Stimulated activated naive CD8-positive, alpha-beta T cell treated with anti-CD3 and anti-CD28 coated beads, Interleukin-15, Interleukin-2, amounts not matched to agents 100 ng/mL and 50 ng/mL, for 24 hours (primary cell): Measurements from ENCODE around the gene CTDSP2.

Experiments
- H3K27ac Mint-ChIP-seq: one replicate; pipeline ENCODE4 v1.8.0; 2021; ENCODE audit warnings: mild to moderate bottlenecking, mixed read lengths
- H3K27me3 Mint-ChIP-seq: one replicate; pipeline ENCODE4 v1.8.0; 2021; ENCODE audit warnings: mixed read lengths
- H3K36me3 Mint-ChIP-seq: one replicate; pipeline ENCODE4 v1.8.0; 2021; ENCODE audit warnings: low read depth, mixed read lengths
- H3K4me1 Mint-ChIP-seq: one replicate; pipeline ENCODE4 v1.8.0; 2021; ENCODE audit warnings: low read depth, mixed read lengths
- H3K4me3 Mint-ChIP-seq: one replicate; pipeline ENCODE4 v1.8.0; 2021; ENCODE audit warnings: mild to moderate bottlenecking, mixed read lengths
- H3K9me3 Mint-ChIP-seq: one replicate; pipeline ENCODE4 v1.8.0; 2021; ENCODE audit warnings: mixed read lengths

The CTDSP2 gene

GRCh38 chr12:57810450-57810849, 36.1 kb downstream of the CTDSP2 start:
- H3K27me3 Mint-ChIP-seq, result no peaks in the 10 kb centered on the region
- H3K27ac Mint-ChIP-seq, result no peak overlapping the region
- H3K9me3 Mint-ChIP-seq, result no peaks in the 10 kb centered on the region
- H3K36me3 Mint-ChIP-seq, result peaks cover 7% of the 10 kb centered on the region
- H3K4me1 Mint-ChIP-seq, result no peaks in the 10 kb centered on the region
- H3K4me3 Mint-ChIP-seq, result no peak overlapping the region

- Mint-ChIP-seq H3K9me3 (no peaks in the 10 kb centered on the region), H3K4me1 (no peaks in the 10 kb centered on the region), H3K27ac (no peak overlapping the region), H3K36me3 (peaks cover 7% of the 10 kb centered on the region), H3K4me3 (no peak overlapping the region), H3K27me3 (no peaks in the 10 kb centered on the region)
These were observed 37.1 kb downstream of the CTDSP2 start for GRCh38 chr12:57809425-57809824.

- Mint-ChIP-seq H3K4me1 (no peaks in the 10 kb centered on the region), H3K36me3 (peaks cover 12% of the 10 kb centered on the region), H3K27me3 (no peaks in the 10 kb centered on the region), H3K9me3 (no peaks in the 10 kb centered on the region), H3K4me3 (no peak overlapping the region), H3K27ac (no peak overlapping the region)
These were observed 38.2 kb downstream of the CTDSP2 start for GRCh38 chr12:57808351-57808750.

DNA sequence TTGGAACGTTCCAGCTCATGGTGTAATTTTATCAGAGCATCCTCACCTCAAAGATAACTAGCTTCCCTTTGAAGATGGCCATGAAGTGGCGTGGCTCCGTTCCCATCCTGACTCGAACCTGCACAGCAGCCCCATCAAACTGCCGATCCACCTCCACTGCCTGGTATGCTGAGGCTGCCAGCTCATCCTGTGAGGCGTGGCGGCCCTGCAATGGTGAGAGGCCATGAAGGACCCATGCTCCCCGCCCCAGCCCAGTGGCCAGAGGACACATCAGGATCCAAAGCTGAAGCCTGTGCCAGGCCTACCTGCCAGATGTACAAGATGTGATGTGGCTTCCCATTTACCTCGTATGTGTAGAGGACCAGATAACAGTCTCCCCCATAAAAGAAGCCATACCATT, 39.2 kb downstream of the CTDSP2 start:
- Mint-ChIP-seq H3K4me1 (no peaks in the 10 kb centered on the region), H3K27ac (no peak overlapping the region), H3K27me3 (no peaks in the 10 kb centered on the region), H3K9me3 (no peaks in the 10 kb centered on the region), H3K4me3 (no peak overlapping the region), H3K36me3 (peaks cover 12% of the 10 kb centered on the region)

DNA sequence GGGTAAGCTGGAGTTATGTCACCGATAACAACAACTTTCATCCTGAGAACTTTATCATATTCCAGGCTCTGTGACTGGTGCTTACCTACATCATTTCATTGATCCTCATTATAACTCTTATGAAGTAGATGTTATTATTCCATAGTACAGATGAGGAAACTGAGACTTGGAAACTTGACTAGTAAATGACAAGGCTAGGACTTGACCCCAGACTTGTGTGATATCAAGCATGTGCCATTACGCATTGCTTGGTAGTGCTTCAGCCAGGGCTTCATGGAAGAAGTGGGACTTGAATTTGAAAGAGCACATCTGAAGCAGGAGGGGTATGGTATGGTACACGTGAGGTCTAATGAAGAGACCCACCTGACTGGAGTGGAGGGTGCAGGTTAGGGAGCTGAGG, 39.9 kb downstream of the CTDSP2 start:
- Mint-ChIP-seq H3K4me1 (no peaks in the 10 kb centered on the region), H3K27ac (no peak overlapping the region), H3K27me3 (no peaks in the 10 kb centered on the region), H3K9me3 (no peaks in the 10 kb centered on the region), H3K4me3 (no peak overlapping the region), H3K36me3 (peaks cover 12% of the 10 kb centered on the region)

DNA sequence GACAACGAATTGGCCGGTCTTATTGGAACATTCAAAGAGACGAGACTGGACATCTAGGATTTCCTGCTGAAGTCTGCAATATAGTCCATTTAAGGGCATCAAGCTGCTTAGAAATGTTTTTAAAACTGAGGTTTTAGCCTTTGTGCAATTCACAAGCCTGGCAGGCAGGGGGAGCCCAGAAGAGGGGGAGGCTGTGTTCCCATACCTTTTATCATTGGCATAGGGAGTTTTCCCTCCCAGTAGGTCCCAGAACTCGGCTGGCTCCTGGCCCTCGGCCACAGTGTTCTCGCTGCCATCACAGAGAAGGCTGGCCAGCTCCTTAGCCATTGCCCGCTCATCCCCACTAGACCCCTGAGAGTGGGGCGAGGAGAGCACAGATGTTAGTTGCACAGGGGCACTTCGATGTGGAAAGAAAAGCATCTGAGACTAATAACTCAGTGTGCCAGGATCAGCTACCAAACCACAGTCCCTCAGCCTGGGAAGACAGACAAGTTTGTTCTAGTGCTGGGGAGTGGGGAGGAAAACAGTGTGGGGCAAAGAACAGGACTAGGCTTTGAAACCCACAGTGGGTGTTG, 43.1 kb downstream of the CTDSP2 start:
- Mint-ChIP-seq H3K9me3 (no peaks in the 10 kb centered on the region), H3K27ac (no peak overlapping the region), H3K36me3 (peaks cover 20% of the 10 kb centered on the region), H3K27me3 (no peaks in the 10 kb centered on the region), H3K4me3 (no peak overlapping the region), H3K4me1 (no peaks in the 10 kb centered on the region)

GRCh38 chr12:57802607-57803006, 43.9 kb downstream of the CTDSP2 start:
- H3K4me3 Mint-ChIP-seq, result no peak overlapping the region
- no peaks in the 10 kb centered on the region for H3K4me1 Mint-ChIP-seq
- H3K27me3 Mint-ChIP-seq, result no peaks in the 10 kb centered on the region
- H3K27ac Mint-ChIP-seq, result no peak overlapping the region
- peaks cover 23% of the 10 kb centered on the region for H3K36me3 Mint-ChIP-seq
- H3K9me3 Mint-ChIP-seq, result no peaks in the 10 kb centered on the region

DNA sequence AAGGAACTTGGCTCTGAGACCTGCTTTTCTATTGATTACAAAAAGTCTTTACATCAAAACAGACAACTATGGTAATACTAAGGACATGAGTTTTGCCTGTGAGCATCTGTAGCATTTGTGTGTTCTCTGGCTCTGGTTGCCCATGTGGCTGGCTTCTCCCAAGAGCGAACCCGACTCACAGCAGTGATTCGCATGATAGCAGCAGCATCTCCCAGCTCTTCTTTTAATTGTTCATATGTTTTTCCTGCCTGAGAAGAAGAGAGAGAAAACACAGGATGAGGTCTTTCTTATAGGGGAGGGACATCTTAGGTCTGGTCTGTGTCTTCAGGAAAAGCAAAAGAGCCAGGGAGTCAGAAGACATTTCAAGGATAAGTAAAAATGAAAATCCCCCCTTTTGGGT, 45.6 kb downstream of the CTDSP2 start:
- H3K9me3 Mint-ChIP-seq, result no peaks in the 10 kb centered on the region
- peaks cover 36% of the 10 kb centered on the region for H3K36me3 Mint-ChIP-seq
- H3K27ac Mint-ChIP-seq, result peak overlapping the region; percentile 16
- H3K27me3 Mint-ChIP-seq, result no peaks in the 10 kb centered on the region
- no peak overlapping the region for H3K4me3 Mint-ChIP-seq
- no peaks in the 10 kb centered on the region for H3K4me1 Mint-ChIP-seq

DNA sequence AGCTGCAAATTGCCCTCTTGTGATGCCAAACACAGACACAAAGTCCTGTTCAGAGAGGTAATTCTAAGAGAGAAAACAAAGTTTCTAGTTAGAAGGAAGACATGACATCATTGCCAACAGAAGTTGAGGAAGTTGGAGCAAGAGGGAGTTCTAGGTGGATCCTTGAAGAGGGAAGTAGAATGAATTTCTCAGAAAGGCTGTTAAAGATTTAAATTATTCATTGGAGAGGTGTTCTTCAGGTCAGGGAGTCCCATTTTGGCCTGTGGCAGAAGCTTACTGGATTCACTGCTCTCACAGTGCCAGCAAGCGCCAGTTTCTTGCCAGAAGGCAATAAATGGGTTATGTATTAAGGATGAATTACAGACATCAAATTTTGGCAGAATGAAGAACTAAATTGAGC, 48.6 kb downstream of the CTDSP2 start:
- peaks cover 13% of the 10 kb centered on the region for H3K4me1 Mint-ChIP-seq
- H3K4me3 Mint-ChIP-seq, result no peak overlapping the region
- H3K27me3 Mint-ChIP-seq, result no peaks in the 10 kb centered on the region
- no peak overlapping the region for H3K27ac Mint-ChIP-seq
- peaks cover 54% of the 10 kb centered on the region for H3K36me3 Mint-ChIP-seq
- no peaks in the 10 kb centered on the region for H3K9me3 Mint-ChIP-seq

- Mint-ChIP-seq H3K27me3 (no peaks in the 10 kb centered on the region), H3K27ac (no peak overlapping the region), H3K4me1 (peaks cover 15% of the 10 kb centered on the region), H3K36me3 (peaks cover 61% of the 10 kb centered on the region), H3K9me3 (no peaks in the 10 kb centered on the region), H3K4me3 (no peak overlapping the region)
These were observed 49.5 kb downstream of the CTDSP2 start for GRCh38 chr12:57796996-57797395.

- H3K4me1 Mint-ChIP-seq, result peaks cover 20% of the 10 kb centered on the region
- H3K27ac Mint-ChIP-seq, result no peak overlapping the region
- H3K9me3 Mint-ChIP-seq, result no peaks in the 10 kb centered on the region
- H3K27me3 Mint-ChIP-seq, result no peaks in the 10 kb centered on the region
- H3K36me3 Mint-ChIP-seq, result peaks cover 66% of the 10 kb centered on the region
- H3K4me3 Mint-ChIP-seq, result no peak overlapping the region
These were observed 51.2 kb downstream of the CTDSP2 start for GRCh38 chr12:57795354-57795753.

GRCh38 chr12:57793920-57794319, 52.6 kb downstream of the CTDSP2 start:
- H3K27me3 Mint-ChIP-seq, result no peaks in the 10 kb centered on the region
- peaks cover 20% of the 10 kb centered on the region for H3K4me1 Mint-ChIP-seq
- no peaks in the 10 kb centered on the region for H3K9me3 Mint-ChIP-seq
- no peak overlapping the region for H3K4me3 Mint-ChIP-seq
- peak overlapping the region; percentile 8 for H3K27ac Mint-ChIP-seq
- H3K36me3 Mint-ChIP-seq, result peaks cover 72% of the 10 kb centered on the region

- Mint-ChIP-seq H3K36me3 (peaks cover 44% of the 10 kb centered on the region), H3K9me3 (no peaks in the 10 kb centered on the region), H3K4me3 (peak overlapping the region; percentile 73), H3K27me3 (no peaks in the 10 kb centered on the region), H3K4me1 (peaks cover 33% of the 10 kb centered on the region), H3K27ac (no peak overlapping the region)
These were observed 62.7 kb downstream of the CTDSP2 start for GRCh38 chr12:57783861-57784260.

GRCh38 chr12:57783466-57783801, 63.1 kb downstream of the CTDSP2 start:
- Mint-ChIP-seq H3K36me3 (peaks cover 40% of the 10 kb centered on the region), H3K4me1 (peaks cover 33% of the 10 kb centered on the region), H3K27ac (peak overlapping the region; percentile 99), H3K4me3 (peak overlapping the region; percentile 98), H3K27me3 (no peaks in the 10 kb centered on the region), H3K9me3 (no peaks in the 10 kb centered on the region)

DNA sequence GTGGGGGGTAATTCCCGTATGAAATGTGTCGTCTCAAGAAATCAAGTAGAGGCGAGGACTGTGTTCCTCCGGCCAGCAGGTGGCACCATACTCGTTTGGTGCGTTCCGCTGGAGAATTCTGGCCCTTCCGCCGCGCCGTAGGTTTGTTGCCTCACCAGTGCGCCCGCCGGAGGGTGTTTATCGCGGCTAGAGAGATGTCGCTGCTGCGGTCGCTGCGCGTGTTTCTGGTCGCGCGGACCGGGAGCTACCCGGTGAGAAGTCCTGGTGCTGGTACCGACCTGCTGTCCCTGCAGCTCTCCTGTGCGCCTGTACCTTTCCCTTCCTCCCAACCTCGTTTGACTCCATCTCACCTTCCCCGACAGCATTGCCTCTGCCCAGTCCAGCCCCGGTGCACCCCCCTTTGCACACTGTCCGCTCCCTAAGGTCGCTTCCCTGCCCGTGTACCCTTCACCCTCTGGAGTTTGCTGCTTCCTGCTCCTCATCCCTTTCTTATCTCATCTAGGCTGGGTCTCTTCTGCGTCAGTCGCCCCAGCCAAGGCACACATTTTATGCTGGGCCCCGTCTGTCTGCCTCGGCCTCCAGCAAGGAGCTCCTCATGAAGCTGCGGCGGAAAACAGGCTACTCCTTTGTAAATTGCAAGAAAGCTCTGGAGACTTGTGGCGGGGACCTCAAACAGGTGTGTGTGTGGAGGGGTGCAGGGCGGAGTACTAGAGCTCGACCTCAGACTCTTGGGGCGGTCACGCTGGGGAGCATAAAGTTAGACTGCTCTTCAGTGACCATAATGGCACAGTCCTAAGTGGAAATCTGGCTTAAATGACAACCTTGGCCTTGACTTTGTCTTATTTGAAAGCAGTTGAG, 63.7 kb downstream of the CTDSP2 start, which contains the start of gene TSFM:
Gene TSFM, plus strand, starts transcription at position 180 of the 858 bp plus-strand sequence. Its CDS starts 15 bp downstream, at position 195.
- H3K4me1 Mint-ChIP-seq, result peaks cover 33% of the 10 kb centered on the region
- peaks cover 36% of the 10 kb centered on the region for H3K36me3 Mint-ChIP-seq

GRCh38 chr12:57782243-57782607, 64.3 kb downstream of the CTDSP2 start:
- Mint-ChIP-seq H3K27ac (peak overlapping the region; percentile 99), H3K9me3 (no peaks in the 10 kb centered on the region), H3K36me3 (peaks cover 30% of the 10 kb centered on the region), H3K4me3 (peak overlapping the region; percentile 98), H3K4me1 (peaks cover 33% of the 10 kb centered on the region), H3K27me3 (no peaks in the 10 kb centered on the region)

More for the DNA sequence above, 63.7 kb downstream of the CTDSP2 start, which contains the start of gene TSFM:
- peak within 1 kb of the TSS; percentile 99 for H3K27ac Mint-ChIP-seq
- no peaks in the 10 kb centered on the region for H3K27me3 Mint-ChIP-seq
- no peaks in the 10 kb centered on the region for H3K9me3 Mint-ChIP-seq
- peak within 1 kb of the TSS; percentile 98 for H3K4me3 Mint-ChIP-seq
